Sigmoid colon (tissue), 4 donors: ENCODE results near the gene GSN.

Experiments used
- CTCF ChIP-seq, 4 experiments: fragments of 450-650 bp in 3 of 4; fragments of 200-600 bp in 1 of 4; IDR thresholded peaks; one replicate each; pipeline ENCODE4 v1.5.1; 2016 to 2019; ENCODE audit warnings: antibody characterized with exemption in 4 of 4, mild to moderate bottlenecking in 3 of 4, moderate library complexity in 2 of 4
- EP300 ChIP-seq, 4 donors: sonication (generic); formaldehyde crosslinking; IDR thresholded peaks; one replicate each; pipeline ENCODE4 v1.6.1; 2017; ENCODE audit warnings: antibody characterized with exemption in 4 of 4
- POLR2A ChIP-seq, 2 donors: fragments of 450-650 bp; IDR thresholded peaks; one replicate each; pipeline ENCODE4 v1.6.1; 2016; ENCODE audit warnings: antibody characterized with exemption in 2 of 2, mild to moderate bottlenecking in 2 of 2, moderate library complexity in 2 of 2

- no peak for TF ChIP-seq CTCF (IDR thresholded peaks at IDR 0.05)
- TF ChIP-seq EP300 (IDR thresholded peaks at IDR 0.05): peak in 3 of 4 donors; percentile 54 to 88 (median 80)
- no peak for TF ChIP-seq POLR2A (IDR thresholded peaks at IDR 0.05)
Observed at GRCh38 chr9:121322037-121322736, 54.2 kb downstream of the GSN start.
